ENCODE measurements around the gene CRISP1. TPM values are rescaled to one million over a fixed set of nuclear protein-coding genes. Genes with fewer than 3 reads are reported as not detected.

The CRISP1 gene
- total RNA-seq, 1 donor from 2014 or later, result not detected

Other genes starting within 250 kb of the CRISP1 start
- gene RHAG, start 229.7 kb downstream of the CRISP1 start, total RNA-seq, result not detected in 3 replicates
- not detected in 3 replicates for gene CRISP2, start 153.0 kb downstream of the CRISP1 start, total RNA-seq
- gene CRISP3, start 122.1 kb downstream of the CRISP1 start, total RNA-seq, result not detected in 3 replicates
- gene PGK2, start 79.2 kb downstream of the CRISP1 start, total RNA-seq, result not detected in 3 replicates
- gene DEFB114, start 97.6 kb upstream of the CRISP1 start, total RNA-seq, result not detected in 3 replicates
- not detected in 3 replicates for gene DEFB113, start 103.1 kb upstream of the CRISP1 start, total RNA-seq
- gene DEFB110, start 155.5 kb upstream of the CRISP1 start, total RNA-seq, result not detected in 3 replicates
- gene DEFB112, start 183.4 kb upstream of the CRISP1 start, total RNA-seq, result not detected in 3 replicates

Data from chondrocyte (in vitro differentiated cells).